Measurements from ENCODE around the gene ZNF497. TPM values are rescaled to one million over a fixed set of nuclear protein-coding genes. Genes with fewer than 3 reads are reported as not detected.

The ZNF497 gene
- total and polyA plus RNA-seq, 2 of the 13 experiments (the other 11 are each of a cell fraction or from before 2014, with no cell fraction given) = 1.5 to 1.9 TPM

GRCh38 chr19:58362272-58362994, at the start of gene ZNF497 (continued):
- TF ChIP-seq ZBTB4 (CRISPR knock-in tag; IDR thresholded peaks at IDR 0.05; ENCODE audit: borderline replicate concordance) (no peak), ZNF550 (CRISPR knock-in tag; IDR thresholded peaks at IDR 0.05; ENCODE audit: borderline replicate concordance) (no peak), ZNF383 (CRISPR knock-in tag; IDR thresholded peaks at IDR 0.05; ENCODE audit: borderline replicate concordance) (no peak), ZFYVE20 (CRISPR knock-in tag; IDR thresholded peaks at IDR 0.05; ENCODE audit: borderline replicate concordance, low read depth) (no peak), GPN1 (CRISPR knock-in tag; IDR thresholded peaks at IDR 0.05; ENCODE audit: borderline replicate concordance) (no peak), ZBTB44 (CRISPR knock-in tag; IDR thresholded peaks at IDR 0.05) (0 out of 2 replicates have a peak, but pooled peaks have one; percentile 9), TMF1 (CRISPR knock-in tag; IDR thresholded peaks at IDR 0.05; ENCODE audit: low read depth) (no peak), RXRA (CRISPR knock-in tag; IDR thresholded peaks at IDR 0.05) (peak; percentile 71), TFDP1 (CRISPR knock-in tag; IDR thresholded peaks at IDR 0.05; ENCODE audit: borderline replicate concordance) (peak; percentile 84), ZNF660 (CRISPR knock-in tag; IDR thresholded peaks at IDR 0.05; ENCODE audit: borderline replicate concordance, low read depth) (no peak), FOSL1 (CRISPR knock-in tag; IDR thresholded peaks at IDR 0.05; ENCODE audit: borderline replicate concordance) (0 out of 2 replicates have a peak, but pooled peaks have one; percentile 33), ZFP41 (CRISPR knock-in tag; IDR thresholded peaks at IDR 0.05; ENCODE audit: borderline replicate concordance) (no peak), BORCS8-MEF2B (CRISPR knock-in tag; IDR thresholded peaks at IDR 0.05) (0 out of 2 replicates have a peak, but pooled peaks have one; percentile 25), ZNF124 (CRISPR knock-in tag; IDR thresholded peaks at IDR 0.05) (0 out of 2 replicates have a peak, but pooled peaks have one; percentile 91), TEAD3 (CRISPR knock-in tag; optimal IDR thresholded peaks at IDR 0.05; ENCODE audit: borderline replicate concordance) (peak; percentile 59), SALL2 (CRISPR knock-in tag; IDR thresholded peaks at IDR 0.05) (0 out of 2 replicates have a peak, but pooled peaks have one; percentile 33), ZNF496 (CRISPR knock-in tag; IDR thresholded peaks at IDR 0.05; ENCODE audit: insufficient replicate concordance) (no peak), HNRNPH1 (optimal IDR thresholded peaks at IDR 0.05; ENCODE audit: low read depth, low read length) (no peak), EZH2 (conservative IDR thresholded peaks at IDR 0.05; ENCODE audit: low read depth, low read length) (no peak), DNMT3B (CRISPR knock-in tag; conservative IDR thresholded peaks at IDR 0.05) (no peak; the same call in 1 of the 2 replicates), E2F5 (CRISPR knock-in tag; conservative IDR thresholded peaks at IDR 0.05) (0 out of 2 replicates have a peak, but pooled peaks have one; percentile 32), ZNF75D (CRISPR knock-in tag; IDR thresholded peaks at IDR 0.05; ENCODE audit: borderline replicate concordance) (no peak), PITX1 (CRISPR knock-in tag; IDR thresholded peaks at IDR 0.05) (no peak)
